ENCODE measurements around the gene PAPPA. TPM values are rescaled to one million over a fixed set of nuclear protein-coding genes. Genes with fewer than 3 reads are reported as not detected.

Gene PAPPA
- total RNA-seq, 1 donor from 2014 or later = 172 TPM

DNA sequence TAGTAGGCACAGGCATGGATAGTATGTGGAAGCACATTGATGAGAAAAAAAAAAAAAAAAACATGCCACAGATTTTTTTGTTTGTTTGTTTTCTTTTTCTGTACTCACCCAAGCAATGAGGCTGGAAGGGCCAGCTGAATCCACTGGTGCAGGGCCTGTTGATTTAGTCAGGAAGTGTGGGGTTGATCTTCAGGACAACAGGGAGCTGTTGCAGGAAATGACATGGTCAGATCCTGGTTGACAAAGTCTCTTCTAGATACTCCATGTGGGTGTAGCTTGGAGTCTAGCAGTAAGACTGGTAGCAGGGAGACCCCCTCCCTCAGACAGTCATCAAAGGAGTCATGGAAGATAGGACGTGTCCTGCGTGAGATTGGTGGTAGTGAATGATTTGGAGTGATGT is 191.8 kb downstream of the PAPPA start:
- H3K27ac Mint-ChIP-seq (ENCODE audit: unreplicated experiment) = no peak overlapping the region
- no peak for FAIRE-seq

GRCh38 chr9:116345817-116346216 is 192.2 kb downstream of the PAPPA start:
- no peak overlapping the region for H3K27ac ChIP-seq (ENCODE audit: low read depth, low read length)
- H3K36me3 Mint-ChIP-seq (ENCODE audit: low read depth, unreplicated experiment) = peaks cover 60% of the 10 kb centered on the region
- no peaks in the 10 kb centered on the region for H3K27me3 ChIP-seq (ENCODE audit: insufficient read depth, low read length)
- H2AFZ ChIP-seq (ENCODE audit: low read depth, low read length) = no peak overlapping the region
- peaks cover 1% of the 10 kb centered on the region for H3K4me1 Mint-ChIP-seq (ENCODE audit: low read depth, unreplicated experiment)
- TF ChIP-seq, protein P1, sequence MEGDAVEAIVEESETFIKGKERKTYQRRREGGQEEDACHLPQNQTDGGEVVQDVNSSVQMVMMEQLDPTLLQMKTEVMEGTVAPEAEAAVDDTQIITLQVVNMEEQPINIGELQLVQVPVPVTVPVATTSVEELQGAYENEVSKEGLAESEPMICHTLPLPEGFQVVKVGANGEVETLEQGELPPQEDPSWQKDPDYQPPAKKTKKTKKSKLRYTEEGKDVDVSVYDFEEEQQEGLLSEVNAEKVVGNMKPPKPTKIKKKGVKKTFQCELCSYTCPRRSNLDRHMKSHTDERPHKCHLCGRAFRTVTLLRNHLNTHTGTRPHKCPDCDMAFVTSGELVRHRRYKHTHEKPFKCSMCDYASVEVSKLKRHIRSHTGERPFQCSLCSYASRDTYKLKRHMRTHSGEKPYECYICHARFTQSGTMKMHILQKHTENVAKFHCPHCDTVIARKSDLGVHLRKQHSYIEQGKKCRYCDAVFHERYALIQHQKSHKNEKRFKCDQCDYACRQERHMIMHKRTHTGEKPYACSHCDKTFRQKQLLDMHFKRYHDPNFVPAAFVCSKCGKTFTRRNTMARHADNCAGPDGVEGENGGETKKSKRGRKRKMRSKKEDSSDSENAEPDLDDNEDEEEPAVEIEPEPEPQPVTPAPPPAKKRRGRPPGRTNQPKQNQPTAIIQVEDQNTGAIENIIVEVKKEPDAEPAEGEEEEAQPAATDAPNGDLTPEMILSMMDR (IDR thresholded peaks at IDR 0.05; ENCODE audit: insufficient read depth, low read depth, low read length) = no peak
- no peak for TF ChIP-seq EZH2 (IDR thresholded peaks at IDR 0.05; ENCODE audit: insufficient read depth, low read length)
- H3K4me2 ChIP-seq (ENCODE audit: low read length) = no peak overlapping the region
- no peak overlapping the region for H3K4me3 ChIP-seq (ENCODE audit: insufficient read depth, low read depth, low read length)
- no peaks in the 10 kb centered on the region for H3K9me3 ChIP-seq (ENCODE audit: insufficient read depth, low read depth, low read length)
- DNase-seq (ENCODE audit: low read depth) = no peak
- no peak for FAIRE-seq
- H3K4me3 Mint-ChIP-seq (ENCODE audit: unreplicated experiment) = no peak overlapping the region
- H3K27me3 Mint-ChIP-seq (ENCODE audit: low read depth, unreplicated experiment) = no peaks in the 10 kb centered on the region
- no peak overlapping the region for H3K27ac Mint-ChIP-seq (ENCODE audit: unreplicated experiment)
- H3K79me2 ChIP-seq (ENCODE audit: insufficient read depth, low read length) = no peaks in the 10 kb centered on the region
- peaks cover 9% of the 10 kb centered on the region for H4K20me1 ChIP-seq (ENCODE audit: insufficient read depth, low read length)
- peaks cover 2% of the 10 kb centered on the region for H3K9me3 Mint-ChIP-seq (ENCODE audit: unreplicated experiment)
- H3K9ac ChIP-seq (ENCODE audit: low read length) = no peak overlapping the region
- H3K36me3 ChIP-seq (ENCODE audit: insufficient read depth, low read length) = no peaks in the 10 kb centered on the region
- no peaks in the 10 kb centered on the region for H3K4me1 ChIP-seq (ENCODE audit: insufficient read depth, low read length)

More for the DNA sequence above, 191.8 kb downstream of the PAPPA start:
- Histone ChIP-seq H3K4me2 (ENCODE audit: low read length) (no peak overlapping the region), H3K9me3 (ENCODE audit: insufficient read depth, low read depth, low read length) (no peaks in the 10 kb centered on the region), H3K27ac (ENCODE audit: low read depth, low read length) (no peak overlapping the region), H3K36me3 (ENCODE audit: insufficient read depth, low read length) (no peaks in the 10 kb centered on the region), H2AFZ (ENCODE audit: low read depth, low read length) (no peak overlapping the region), H3K4me1 (ENCODE audit: insufficient read depth, low read length) (no peaks in the 10 kb centered on the region), H4K20me1 (ENCODE audit: insufficient read depth, low read length) (peaks cover 7% of the 10 kb centered on the region), H3K9ac (ENCODE audit: low read length) (no peak overlapping the region), H3K79me2 (ENCODE audit: insufficient read depth, low read length) (no peaks in the 10 kb centered on the region), H3K4me3 (ENCODE audit: insufficient read depth, low read depth, low read length) (no peak overlapping the region), H3K27me3 (ENCODE audit: insufficient read depth, low read length) (no peaks in the 10 kb centered on the region)
- no peak overlapping the region for H3K4me3 Mint-ChIP-seq (ENCODE audit: unreplicated experiment)
- no peak for DNase-seq (ENCODE audit: low read depth)
- TF ChIP-seq, protein P1 (IDR thresholded peaks at IDR 0.05; ENCODE audit: insufficient read depth, low read depth, low read length) = no peak
- TF ChIP-seq EZH2 (IDR thresholded peaks at IDR 0.05; ENCODE audit: insufficient read depth, low read length) = no peak
- H3K4me1 Mint-ChIP-seq (ENCODE audit: low read depth, unreplicated experiment) = peaks cover 1% of the 10 kb centered on the region
- H3K27me3 Mint-ChIP-seq (ENCODE audit: low read depth, unreplicated experiment) = no peaks in the 10 kb centered on the region
- peaks cover 63% of the 10 kb centered on the region for H3K36me3 Mint-ChIP-seq (ENCODE audit: low read depth, unreplicated experiment)
- peaks cover 2% of the 10 kb centered on the region for H3K9me3 Mint-ChIP-seq (ENCODE audit: unreplicated experiment)

- H4K20me1 ChIP-seq (ENCODE audit: insufficient read depth, low read length) = peaks cover 9% of the 10 kb centered on the region
- no peak overlapping the region for H3K4me3 ChIP-seq (ENCODE audit: insufficient read depth, low read depth, low read length)
- H3K27me3 Mint-ChIP-seq (ENCODE audit: low read depth, unreplicated experiment) = no peaks in the 10 kb centered on the region
- no peaks in the 10 kb centered on the region for H3K4me1 ChIP-seq (ENCODE audit: insufficient read depth, low read length)
- no peaks in the 10 kb centered on the region for H3K9me3 Mint-ChIP-seq (ENCODE audit: unreplicated experiment)
- H2AFZ ChIP-seq (ENCODE audit: low read depth, low read length) = no peak overlapping the region
- no peak overlapping the region for H3K27ac Mint-ChIP-seq (ENCODE audit: unreplicated experiment)
- no peak overlapping the region for H3K4me2 ChIP-seq (ENCODE audit: low read length)
- DNase-seq (ENCODE audit: low read depth) = no peak
- peaks cover 7% of the 10 kb centered on the region for H3K36me3 ChIP-seq (ENCODE audit: insufficient read depth, low read length)
- H3K9ac ChIP-seq (ENCODE audit: low read length) = no peak overlapping the region
- H3K27ac ChIP-seq (ENCODE audit: low read depth, low read length) = no peak overlapping the region
- H3K79me2 ChIP-seq (ENCODE audit: insufficient read depth, low read length) = no peaks in the 10 kb centered on the region
- TF ChIP-seq, protein P1 (IDR thresholded peaks at IDR 0.05; ENCODE audit: insufficient read depth, low read depth, low read length) = no peak
- TF ChIP-seq EZH2 (IDR thresholded peaks at IDR 0.05; ENCODE audit: insufficient read depth, low read length) = no peak
- peaks cover 2% of the 10 kb centered on the region for H3K4me1 Mint-ChIP-seq (ENCODE audit: low read depth, unreplicated experiment)
- H3K4me3 Mint-ChIP-seq (ENCODE audit: unreplicated experiment) = no peak overlapping the region
- H3K27me3 ChIP-seq (ENCODE audit: insufficient read depth, low read length) = no peaks in the 10 kb centered on the region
- H3K36me3 Mint-ChIP-seq (ENCODE audit: low read depth, unreplicated experiment) = peaks cover 76% of the 10 kb centered on the region
- H3K9me3 ChIP-seq (ENCODE audit: insufficient read depth, low read depth, low read length) = no peaks in the 10 kb centered on the region
- FAIRE-seq = no peak
These were observed 196.1 kb downstream of the PAPPA start for GRCh38 chr9:116349684-116350083.
